SK-N-SH (cell line): ENCODE data around the gene CDK10. TPM values are rescaled to one million over a fixed set of nuclear protein-coding genes. Genes with fewer than 3 reads are reported as not detected.

Experiments
- CTCF ChIA-PET: fragments of 300-600, 350-600 bp; formaldehyde crosslinking; extraction: SDS; loops from one replicate; lab custom pipeline; 2021; lab: Yijun Ruan, JAX
- POLR2A ChIA-PET: fragments of 350-600 bp; sonication (Branson Sonifier 250); formaldehyde crosslinking; extraction: SDS; loops from one replicate; lab custom pipeline; 2020; ENCODE audit warnings: antibody characterized with exemption, inconsistent platforms; lab: Yijun Ruan, JAX
- DNase-seq: peaks from one replicate; pipeline ENCODE4 v3.0.0; 2012
- H2AFZ ChIP-seq: fragments of 200-600 bp; sonication (generic); 2 replicates; pipeline ENCODE4 v1.8.1; 2016; ENCODE audit warnings: antibody characterized with exemption, mild to moderate bottlenecking, low read depth
- H3F3A ChIP-seq: fragments of 200-600 bp; sonication (generic); replicated peaks from 2 replicates; pipeline ENCODE3; 2016; ENCODE audit warnings: antibody characterized with exemption, mild to moderate bottlenecking; ENCODE audit not compliant: insufficient read depth
- H3K27ac ChIP-seq, 2 experiments: fragments of 200-500 bp in 1 of 2; fragments of 200-600 bp in 1 of 2; sonication (Bioruptor generic) in 1 of 2; sonication (generic), shearing (Covaris generic) in 1 of 2; 2 replicates each; pipeline versions ENCODE4 v1.5.1 to v1.6.1; 2014 to 2016; ENCODE audit warnings: low read depth in 2 of 2, inconsistent platforms in 1 of 2, low read length in 1 of 2, mild to moderate bottlenecking in 1 of 2, mixed read lengths in 1 of 2
- H3K27me3 ChIP-seq: fragments of 200-600 bp; sonication (generic), shearing (Covaris generic); 2 replicates; pipeline ENCODE4 v1.6.1; 2016; ENCODE audit warnings: mixed run types; ENCODE audit not compliant: insufficient read depth
- H3K36me3 ChIP-seq, 2 experiments: fragments of 200-500 bp in 1 of 2; fragments of 200-600 bp in 1 of 2; sonication (Bioruptor generic) in 1 of 2; sonication (generic) in 1 of 2; replicated peaks in 1 of 2; 2 replicates each; pipeline versions ENCODE3 to v1.5.1; 2014 to 2016; ENCODE audit warnings: low read length in 1 of 2, mild to moderate bottlenecking in 1 of 2; ENCODE audit not compliant: insufficient read depth in 2 of 2, control insufficient read depth in 1 of 2
- H3K4me1 ChIP-seq, 2 experiments: fragments of 200-500 bp in 1 of 2; fragments of 200-600 bp in 1 of 2; sonication (Bioruptor generic) in 1 of 2; sonication (generic), shearing (Covaris generic) in 1 of 2; 2 replicates each; pipeline versions ENCODE4 v1.5.1 to v1.6.1; 2014 to 2016; ENCODE audit warnings: low read depth in 1 of 2, low read length in 1 of 2, mixed run types in 1 of 2; ENCODE audit not compliant: insufficient read depth in 2 of 2, control insufficient read depth in 1 of 2
- H3K4me2 ChIP-seq: fragments of 200-600 bp; sonication (generic), shearing (Covaris generic); 2 replicates; pipeline ENCODE4 v1.6.1; 2017; ENCODE audit warnings: mixed run types
- H3K4me3 ChIP-seq, 2 experiments: fragments of 200-500 bp in 1 of 2; fragments of 200-600 bp in 1 of 2; sonication (Bioruptor generic) in 1 of 2; sonication (generic), shearing (Covaris generic) in 1 of 2; 2 replicates each; pipeline versions ENCODE4 v1.5.1 to v1.8.1; 2014 to 2016; ENCODE audit warnings: low read depth in 2 of 2, inconsistent platforms in 1 of 2, low read length in 1 of 2, mild to moderate bottlenecking in 1 of 2, mixed read lengths in 1 of 2, moderate library complexity in 1 of 2
- H3K79me2 ChIP-seq: fragments of 200-600 bp; sonication (generic); 2 replicates; pipeline ENCODE4 v1.8.1; 2017; ENCODE audit warnings: mild to moderate bottlenecking; ENCODE audit not compliant: insufficient read depth
- H3K9ac ChIP-seq: fragments of 200-600 bp; sonication (generic); 2 replicates; pipeline ENCODE4 v1.6.1; 2017; ENCODE audit warnings: mixed run types
- H3K9me2 ChIP-seq: fragments of 200-600 bp; sonication (generic); 2 replicates; pipeline ENCODE4 v1.6.1; 2017; ENCODE audit warnings: mixed run types
- H3K9me3 ChIP-seq: fragments of 200-600 bp; sonication (generic); 2 replicates; pipeline ENCODE4 v1.6.1; 2017; ENCODE audit warnings: mixed run types, mild to moderate bottlenecking, moderate library complexity
- H4K20me1 ChIP-seq: fragments of 200-600 bp; sonication (generic); 2 replicates; pipeline ENCODE4 v1.6.1; 2017; ENCODE audit warnings: mild to moderate bottlenecking, mixed run types; ENCODE audit not compliant: insufficient read depth
- CHD2 ChIP-seq: fragments of 150-350 bp; IDR thresholded peaks from 2 replicates; pipeline ENCODE4 v1.6.1; 2018; ENCODE audit warnings: low read length; ENCODE audit not compliant: partially characterized antibody
- ELF1 ChIP-seq: IDR thresholded peaks from 2 replicates; pipeline ENCODE4 v1.4.0; 2012
- EP300 ChIP-seq, 2 experiments: IDR thresholded peaks; 2 replicates each; pipeline versions ENCODE4 v1.4.0 to v1.6.1; 2012; ENCODE audit warnings: borderline replicate concordance in 1 of 2, low read depth in 1 of 2, low read length in 1 of 2
- FOSL2 ChIP-seq: IDR thresholded peaks from 2 replicates; pipeline ENCODE4 v1.4.0; 2012; ENCODE audit warnings: low read depth, mild to moderate bottlenecking, moderate library complexity, borderline replicate concordance
- FOXJ3 ChIP-seq: sonication (generic); formaldehyde crosslinking; IDR thresholded peaks from 2 replicates; pipeline ENCODE4 v1.5.1; 2020; ENCODE audit warnings: mild to moderate bottlenecking, missing genetic modification reagents
- FOXM1 ChIP-seq: IDR thresholded peaks from 2 replicates; pipeline ENCODE4 v1.4.0; 2012; ENCODE audit warnings: low read depth, mild to moderate bottlenecking
- GABPA ChIP-seq: IDR thresholded peaks from 2 replicates; pipeline ENCODE4 v1.4.0; 2012; ENCODE audit warnings: low read depth, mild to moderate bottlenecking
- MEF2A ChIP-seq: IDR thresholded peaks from 2 replicates; pipeline ENCODE4 v1.4.0; 2012; ENCODE audit warnings: low read depth, borderline replicate concordance
- MXI1 ChIP-seq: IDR thresholded peaks from 2 replicates; pipeline ENCODE4 v1.6.1; 2012; ENCODE audit warnings: mild to moderate bottlenecking, low read depth, low read length, improper control_type of control experiment
- NRF1 ChIP-seq: IDR thresholded peaks from 2 replicates; pipeline ENCODE4 v1.6.1; 2012; ENCODE audit warnings: low read depth, mild to moderate bottlenecking, low read length
- POLR2AphosphoS5 ChIP-seq: IDR thresholded peaks from 2 replicates; pipeline ENCODE4 v1.6.1; 2012; ENCODE audit warnings: low read depth, low read length
- RAD21 ChIP-seq: IDR thresholded peaks from 2 replicates; pipeline ENCODE4 v1.6.1; 2012; ENCODE audit warnings: mild to moderate bottlenecking, low read length
- RCOR1 ChIP-seq: fragments of 150-350 bp; IDR thresholded peaks from 2 replicates; pipeline ENCODE4 v1.6.1; 2017; ENCODE audit warnings: antibody characterized with exemption, low read length
- SIN3A ChIP-seq: IDR thresholded peaks from 2 replicates; pipeline ENCODE4 v1.6.1; 2012; ENCODE audit warnings: low read depth, mild to moderate bottlenecking, low read length, moderate library complexity, borderline replicate concordance
- SMC3 ChIP-seq: IDR thresholded peaks from 2 replicates; pipeline ENCODE4 v1.6.1; 2012; ENCODE audit warnings: low read depth, low read length, improper control_type of control experiment
- TAF1 ChIP-seq: IDR thresholded peaks from 2 replicates; pipeline ENCODE4 v1.6.1; 2012; ENCODE audit warnings: low read depth, mild to moderate bottlenecking, low read length, moderate library complexity, borderline replicate concordance
- WGBS: methylation state at CpG from one replicate; pipeline ENCODE4 v1.1.6; 2017; ENCODE audit warnings: low lambda C conversion rate; 5-methylcytosine and 5-hydroxymethylcytosine counted together
- polyA plus RNA-seq, 3 experiments: library from polyadenylated mRNA; depleted of rRNA; stranded (reverse); fragments of >200 nt; gene quantifications; 2 replicates each; pipeline ENCODE4 v1.2.3, GENCODE V29; 2012
- TF ChIP-seq, protein P1 (sequence below): IDR thresholded peaks from 2 replicates; pipeline ENCODE4 v1.4.0; 2012; ENCODE audit warnings: low read depth
- TF ChIP-seq, protein P2 (sequence below): fragments of 150-350 bp; IDR thresholded peaks from 2 replicates; pipeline ENCODE4 v1.6.1; 2017; ENCODE audit warnings: antibody characterized with exemption, low read length, low read depth, borderline replicate concordance
- TF ChIP-seq, protein P3 (sequence below): IDR thresholded peaks from 2 replicates; pipeline ENCODE4; 2012
- TF ChIP-seq, protein P4 (sequence below): IDR thresholded peaks from 2 replicates; pipeline ENCODE4 v1.4.0; 2012; ENCODE audit warnings: low read depth, borderline replicate concordance
- TF ChIP-seq, protein P5 (sequence below): IDR thresholded peaks from 2 replicates; pipeline ENCODE4 v1.6.1; 2012; ENCODE audit warnings: mild to moderate bottlenecking, low read depth, low read length, moderate library complexity
- TF ChIP-seq, protein P6 (sequence below): IDR thresholded peaks from 2 replicates; pipeline ENCODE4 v1.4.0; 2012; ENCODE audit warnings: low read depth, borderline replicate concordance

CDK10 gene
- polyA plus RNA-seq, 1 of the 3 experiments (the other 2 are of a cell fraction): 84.7 TPM

DNA sequence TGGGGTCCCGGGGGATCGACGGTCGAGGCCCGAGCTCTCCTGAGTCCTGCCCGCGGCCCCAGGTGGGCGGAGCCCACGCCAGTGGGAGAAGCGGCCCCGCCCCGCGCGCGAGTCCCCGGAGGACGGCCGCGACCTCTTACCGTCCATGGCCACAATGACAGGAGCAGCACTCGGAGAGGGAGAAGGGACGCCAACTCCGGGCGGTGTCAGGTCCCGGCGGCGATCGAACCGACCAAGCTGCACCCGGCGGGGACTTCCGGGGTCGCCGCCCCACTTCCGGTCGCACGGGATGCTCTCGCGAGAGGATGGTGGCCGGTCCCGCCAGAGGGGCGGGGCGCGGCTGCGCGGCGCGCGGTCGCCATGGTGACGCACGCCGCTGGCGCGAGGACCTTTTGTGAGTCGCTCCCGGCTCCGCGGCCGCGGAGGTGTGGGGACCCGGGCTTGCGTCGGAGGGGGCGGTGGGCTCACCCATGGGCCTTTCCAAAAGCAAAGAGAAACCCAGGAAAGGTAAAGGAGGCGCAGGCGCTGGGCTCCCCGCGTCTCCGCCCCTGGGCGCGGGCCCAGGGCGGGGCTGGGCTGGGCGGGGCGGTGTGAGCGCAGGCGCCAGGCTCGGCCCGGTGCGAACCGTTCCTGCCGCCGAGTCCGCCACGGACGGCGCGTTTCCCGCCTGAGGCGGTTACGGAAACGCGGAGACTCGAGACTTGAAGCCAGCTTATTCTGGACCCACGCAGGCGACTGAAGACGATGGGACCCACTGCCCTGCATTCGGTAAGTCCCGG lies 28.9 kb upstream of the CDK10 start, which contains the start of the genes CHMP1A and SPATA33:
Gene CHMP1A (minus strand): TSS at position 267 of the 779 bp plus-strand sequence. CDS start 120 bp downstream, at position 147.
Gene SPATA33 (plus strand): TSS at position 395 of the 779 bp plus-strand sequence. CDS start 76 bp downstream, at position 471.
- POLR2A ChIA-PET: interaction anchor here (0.8 to 1.2 kb wide), 5 partner anchors 10 to 39 kb away, joined by 3 to 4 read pairs (median 3); partner anchors contain the start of gene CDK10
- Histone ChIP-seq H3K4me3 (peak within 1 kb of the TSS; percentile 83 to 89), H3K27ac (peak within 1 kb of the TSS; percentile 60 to 75), H3F3A (no peaks in the 10 kb centered on the region), H2AFZ (peak within 1 kb of the TSS; percentile 80; the same call in 1 of the 2 replicates), H3K9ac (peak within 1 kb of the TSS; percentile 83), H3K9me2 (no peaks in the 10 kb centered on the region), H3K4me2 (peak within 1 kb of the TSS; percentile 87), H3K9me3 (no peaks in the 10 kb centered on the region), H3K27me3 (no peaks in the 10 kb centered on the region), H3K4me1 (peaks cover 0 to 14% of the 10 kb centered on the region in 2 experiments; a peak in 1 of 4 replicates), H4K20me1 (peaks cover 12% of the 10 kb centered on the region; the same call in 1 of the 2 replicates), H3K36me3 (peaks cover 17 to 18% of the 10 kb centered on the region in 2 experiments), H3K79me2 (peaks cover 79% of the 10 kb centered on the region)
- WGBS: 3% methylated on average over 33 of the region's 99 CpGs
- TF ChIP-seq, protein P1, sequence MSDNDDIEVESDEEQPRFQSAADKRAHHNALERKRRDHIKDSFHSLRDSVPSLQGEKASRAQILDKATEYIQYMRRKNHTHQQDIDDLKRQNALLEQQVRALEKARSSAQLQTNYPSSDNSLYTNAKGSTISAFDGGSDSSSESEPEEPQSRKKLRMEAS: peak; percentile 63
- peak; percentile 94 for TF ChIP-seq ELF1
- TF ChIP-seq, protein P2, sequence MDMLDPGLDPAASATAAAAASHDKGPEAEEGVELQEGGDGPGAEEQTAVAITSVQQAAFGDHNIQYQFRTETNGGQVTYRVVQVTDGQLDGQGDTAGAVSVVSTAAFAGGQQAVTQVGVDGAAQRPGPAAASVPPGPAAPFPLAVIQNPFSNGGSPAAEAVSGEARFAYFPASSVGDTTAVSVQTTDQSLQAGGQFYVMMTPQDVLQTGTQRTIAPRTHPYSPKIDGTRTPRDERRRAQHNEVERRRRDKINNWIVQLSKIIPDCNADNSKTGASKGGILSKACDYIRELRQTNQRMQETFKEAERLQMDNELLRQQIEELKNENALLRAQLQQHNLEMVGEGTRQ: no peak
- peak; percentile 91 for TF ChIP-seq GABPA
- no peak for TF ChIP-seq FOXM1
- TF ChIP-seq, protein P3, sequence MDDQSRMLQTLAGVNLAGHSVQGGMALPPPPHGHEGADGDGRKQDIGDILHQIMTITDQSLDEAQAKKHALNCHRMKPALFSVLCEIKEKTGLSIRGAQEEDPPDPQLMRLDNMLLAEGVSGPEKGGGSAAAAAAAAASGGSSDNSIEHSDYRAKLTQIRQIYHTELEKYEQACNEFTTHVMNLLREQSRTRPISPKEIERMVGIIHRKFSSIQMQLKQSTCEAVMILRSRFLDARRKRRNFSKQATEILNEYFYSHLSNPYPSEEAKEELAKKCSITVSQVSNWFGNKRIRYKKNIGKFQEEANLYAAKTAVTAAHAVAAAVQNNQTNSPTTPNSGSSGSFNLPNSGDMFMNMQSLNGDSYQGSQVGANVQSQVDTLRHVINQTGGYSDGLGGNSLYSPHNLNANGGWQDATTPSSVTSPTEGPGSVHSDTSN: no peak
- no peak for TF ChIP-seq FOXJ3 (CRISPR knock-in tag)
- TF ChIP-seq, protein P4, sequence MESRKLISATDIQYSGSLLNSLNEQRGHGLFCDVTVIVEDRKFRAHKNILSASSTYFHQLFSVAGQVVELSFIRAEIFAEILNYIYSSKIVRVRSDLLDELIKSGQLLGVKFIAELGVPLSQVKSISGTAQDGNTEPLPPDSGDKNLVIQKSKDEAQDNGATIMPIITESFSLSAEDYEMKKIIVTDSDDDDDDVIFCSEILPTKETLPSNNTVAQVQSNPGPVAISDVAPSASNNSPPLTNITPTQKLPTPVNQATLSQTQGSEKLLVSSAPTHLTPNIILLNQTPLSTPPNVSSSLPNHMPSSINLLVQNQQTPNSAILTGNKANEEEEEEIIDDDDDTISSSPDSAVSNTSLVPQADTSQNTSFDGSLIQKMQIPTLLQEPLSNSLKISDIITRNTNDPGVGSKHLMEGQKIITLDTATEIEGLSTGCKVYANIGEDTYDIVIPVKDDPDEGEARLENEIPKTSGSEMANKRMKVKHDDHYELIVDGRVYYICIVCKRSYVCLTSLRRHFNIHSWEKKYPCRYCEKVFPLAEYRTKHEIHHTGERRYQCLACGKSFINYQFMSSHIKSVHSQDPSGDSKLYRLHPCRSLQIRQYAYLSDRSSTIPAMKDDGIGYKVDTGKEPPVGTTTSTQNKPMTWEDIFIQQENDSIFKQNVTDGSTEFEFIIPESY: peak; percentile 98
- peak; percentile 95 for TF ChIP-seq SIN3A
- no peak for TF ChIP-seq SMC3
- TF ChIP-seq FOSL2: 0 out of 2 replicates have a peak, but pooled peaks have one; percentile 6
- no peak for TF ChIP-seq MEF2A
- no peak for TF ChIP-seq RAD21
- no peak for TF ChIP-seq EP300 (IDR thresholded peaks at IDR 0.05; ENCODE audit: borderline replicate concordance in 1 of 2, low read depth in 1 of 2, low read length in 1 of 2)
- peak; percentile 44 for TF ChIP-seq POLR2AphosphoS5
- peak; percentile 77 for TF ChIP-seq MXI1
- TF ChIP-seq, protein P5, sequence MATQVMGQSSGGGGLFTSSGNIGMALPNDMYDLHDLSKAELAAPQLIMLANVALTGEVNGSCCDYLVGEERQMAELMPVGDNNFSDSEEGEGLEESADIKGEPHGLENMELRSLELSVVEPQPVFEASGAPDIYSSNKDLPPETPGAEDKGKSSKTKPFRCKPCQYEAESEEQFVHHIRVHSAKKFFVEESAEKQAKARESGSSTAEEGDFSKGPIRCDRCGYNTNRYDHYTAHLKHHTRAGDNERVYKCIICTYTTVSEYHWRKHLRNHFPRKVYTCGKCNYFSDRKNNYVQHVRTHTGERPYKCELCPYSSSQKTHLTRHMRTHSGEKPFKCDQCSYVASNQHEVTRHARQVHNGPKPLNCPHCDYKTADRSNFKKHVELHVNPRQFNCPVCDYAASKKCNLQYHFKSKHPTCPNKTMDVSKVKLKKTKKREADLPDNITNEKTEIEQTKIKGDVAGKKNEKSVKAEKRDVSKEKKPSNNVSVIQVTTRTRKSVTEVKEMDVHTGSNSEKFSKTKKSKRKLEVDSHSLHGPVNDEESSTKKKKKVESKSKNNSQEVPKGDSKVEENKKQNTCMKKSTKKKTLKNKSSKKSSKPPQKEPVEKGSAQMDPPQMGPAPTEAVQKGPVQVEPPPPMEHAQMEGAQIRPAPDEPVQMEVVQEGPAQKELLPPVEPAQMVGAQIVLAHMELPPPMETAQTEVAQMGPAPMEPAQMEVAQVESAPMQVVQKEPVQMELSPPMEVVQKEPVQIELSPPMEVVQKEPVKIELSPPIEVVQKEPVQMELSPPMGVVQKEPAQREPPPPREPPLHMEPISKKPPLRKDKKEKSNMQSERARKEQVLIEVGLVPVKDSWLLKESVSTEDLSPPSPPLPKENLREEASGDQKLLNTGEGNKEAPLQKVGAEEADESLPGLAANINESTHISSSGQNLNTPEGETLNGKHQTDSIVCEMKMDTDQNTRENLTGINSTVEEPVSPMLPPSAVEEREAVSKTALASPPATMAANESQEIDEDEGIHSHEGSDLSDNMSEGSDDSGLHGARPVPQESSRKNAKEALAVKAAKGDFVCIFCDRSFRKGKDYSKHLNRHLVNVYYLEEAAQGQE: no peak
- no peak for TF ChIP-seq RCOR1
- TF ChIP-seq, protein P6, sequence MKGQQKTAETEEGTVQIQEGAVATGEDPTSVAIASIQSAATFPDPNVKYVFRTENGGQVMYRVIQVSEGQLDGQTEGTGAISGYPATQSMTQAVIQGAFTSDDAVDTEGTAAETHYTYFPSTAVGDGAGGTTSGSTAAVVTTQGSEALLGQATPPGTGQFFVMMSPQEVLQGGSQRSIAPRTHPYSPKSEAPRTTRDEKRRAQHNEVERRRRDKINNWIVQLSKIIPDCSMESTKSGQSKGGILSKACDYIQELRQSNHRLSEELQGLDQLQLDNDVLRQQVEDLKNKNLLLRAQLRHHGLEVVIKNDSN: no peak
- TF ChIP-seq NRF1: peak; percentile 56
- TF ChIP-seq TAF1: peak; percentile 60
- peak; percentile 99 for TF ChIP-seq CHD2
- CTCF ChIA-PET: interaction anchor here (0.6 to 2.9 kb wide), 6 partner anchors 10 to 44 kb away, joined by 3 to 8 read pairs (median 4); partner anchors contain the start of gene SPATA2L
- DNase-seq: peak; percentile 99
